Endothelial cell of umbilical vein (primary cell): ENCODE data around the gene SCG2. TPM values are rescaled to one million over a fixed set of nuclear protein-coding genes. Genes with fewer than 3 reads are reported as not detected.

Source experiments
- BruUV-seq: library from RNA; stranded (reverse); fragments of 400-500 nt; replicated peaks from 2 replicates; lab custom pipeline; 2021; lab: Mats Ljungman, UMichigan
- CTCF ChIA-PET: fragments of 300-600, 350-600 bp; sonication (Branson Sonifier 250); formaldehyde crosslinking; loops from one replicate; lab custom pipeline; 2021; ENCODE audit warnings: antibody characterized with exemption, inconsistent platforms; lab: Charles Lee
- POLR2A ChIA-PET: fragments of 300-600, 350-600 bp; sonication (Branson Sonifier 250); formaldehyde crosslinking; loops from one replicate; lab custom pipeline; 2021; ENCODE audit warnings: antibody characterized with exemption, inconsistent platforms; lab: Charles Lee
- DNase-seq: peaks from one replicate; pipeline ENCODE4 v3.0.0-alpha.2; 2011; ENCODE audit warnings: low read depth, low spot score
- FAIRE-seq: peaks from 2 replicates; lab custom pipeline; 2011; peaks lifted over from hg19 to GRCh38; lab: Jason Lieb, UNC
- H2AFZ ChIP-seq: 2 replicates; pipeline ENCODE4 v1.6.0; 2012; ENCODE audit warnings: low read depth, low read length, control low read depth, inconsistent platforms
- H3K27ac ChIP-seq: 2 replicates; pipeline ENCODE4 v1.5.1; 2011; ENCODE audit warnings: low read depth, mild to moderate bottlenecking, control low read depth, low read length, moderate library complexity; ENCODE audit not compliant: insufficient read depth
- H3K27me3 ChIP-seq, 2 experiments: 2 replicates each; pipeline versions ENCODE4 v1.6.0 to v1.6.1; 2011; ENCODE audit warnings: low read length in 2 of 2, mixed read lengths in 1 of 2; ENCODE audit not compliant: control insufficient read depth in 2 of 2, insufficient read depth in 2 of 2
- H3K36me3 ChIP-seq, 2 experiments: 2 replicates in 1 of 2; 3 replicates in 1 of 2; pipeline ENCODE4 v1.5.1; 2011; ENCODE audit warnings: low read length in 2 of 2, mild to moderate bottlenecking in 1 of 2, moderate library complexity in 1 of 2; ENCODE audit not compliant: control insufficient read depth in 2 of 2, insufficient read depth in 2 of 2; ENCODE audit errors: extremely low read depth in 1 of 2
- H3K4me1 ChIP-seq: 3 replicates; pipeline ENCODE4 v1.5.1; 2011; ENCODE audit warnings: mild to moderate bottlenecking, low read length; ENCODE audit not compliant: control insufficient read depth, insufficient read depth; ENCODE audit errors: extremely low read depth
- H3K4me2 ChIP-seq: 2 replicates; pipeline ENCODE4 v1.6.1; 2011; ENCODE audit warnings: low read length, control low read depth, mixed read lengths; ENCODE audit not compliant: insufficient read depth
- H3K4me3 ChIP-seq, 3 experiments: fragments of 200-600 bp in 1 of 3; sonication (generic), shearing (Covaris generic) in 1 of 3; replicated peaks in 1 of 3; 2 replicates each; pipeline ENCODE4 v1.5.1; 2011 to 2016; ENCODE audit warnings: control low read depth in 3 of 3, low read length in 3 of 3, mild to moderate bottlenecking in 2 of 3, inconsistent platforms in 1 of 3, low read depth in 1 of 3, moderate library complexity in 1 of 3; ENCODE audit not compliant: insufficient read depth in 1 of 3
- H3K79me2 ChIP-seq: 2 replicates; pipeline ENCODE4 v1.6.0; 2012; ENCODE audit warnings: low read length, inconsistent platforms; ENCODE audit not compliant: control insufficient read depth, insufficient read depth
- H3K9ac ChIP-seq: replicated peaks from 2 replicates; pipeline ENCODE3; 2011; ENCODE audit warnings: low read length, control low read depth; ENCODE audit not compliant: insufficient read depth; ENCODE audit errors: extremely low read depth
- H3K9me1 ChIP-seq: replicated peaks from 3 replicates; pipeline ENCODE4 v1.6.0; 2011; ENCODE audit warnings: mild to moderate bottlenecking, low read length; ENCODE audit not compliant: control insufficient read depth, insufficient read depth; ENCODE audit errors: extremely low read depth
- H3K9me3 ChIP-seq: replicated peaks from 2 replicates; pipeline ENCODE4 v1.5.1; 2012; ENCODE audit warnings: low read length, inconsistent platforms; ENCODE audit not compliant: control insufficient read depth, insufficient read depth
- H4K20me1 ChIP-seq: replicated peaks from 2 replicates; pipeline ENCODE3; 2011; ENCODE audit warnings: mild to moderate bottlenecking, low read length; ENCODE audit not compliant: control insufficient read depth, insufficient read depth; ENCODE audit errors: extremely low read depth
- CTCF ChIP-seq, 2 donors: IDR thresholded peaks; 1 replicate in 1 of 2; 2 replicates in 1 of 2; pipeline ENCODE4 v1.5.1; 2011; ENCODE audit warnings: low read length in 2 of 2, mild to moderate bottlenecking in 2 of 2, moderate library complexity in 2 of 2, control low read depth in 1 of 2, inconsistent platforms in 1 of 2, low read depth in 1 of 2; ENCODE audit not compliant: insufficient read depth in 1 of 2; ENCODE audit errors: extremely low read depth in 1 of 2
- EZH2 ChIP-seq: IDR thresholded peaks from 2 replicates; pipeline ENCODE4 v1.6.1; 2012; ENCODE audit warnings: borderline replicate concordance, low read depth, mild to moderate bottlenecking, moderate library complexity, low read length, inconsistent platforms; ENCODE audit not compliant: severe bottlenecking
- FOS ChIP-seq: IDR thresholded peaks from 2 replicates; pipeline ENCODE4 v1.6.1; 2011; ENCODE audit warnings: mild to moderate bottlenecking, low read length, moderate library complexity, borderline replicate concordance; ENCODE audit not compliant: insufficient read depth
- GATA2 ChIP-seq: IDR thresholded peaks from 2 replicates; pipeline ENCODE4 v1.7.0; 2011; ENCODE audit warnings: low read depth, mild to moderate bottlenecking, moderate library complexity, mixed read lengths, low read length; ENCODE audit not compliant: insufficient read length, insufficient read depth
- JUN ChIP-seq: IDR thresholded peaks from 2 replicates; pipeline ENCODE4 v1.6.1; 2011; ENCODE audit warnings: borderline replicate concordance, low read depth; ENCODE audit not compliant: insufficient read length, insufficient read depth
- MYC ChIP-seq: IDR thresholded peaks from one replicate; pipeline ENCODE4 v1.6.1; 2011; ENCODE audit warnings: mild to moderate bottlenecking, low read depth, low read length
- POLR2A ChIP-seq: IDR thresholded peaks from 2 replicates; pipeline ENCODE4 v1.6.1; 2012; ENCODE audit warnings: low read depth, mild to moderate bottlenecking, control low read depth, low read length
- dilution Hi-C: fragments of 300-500 bp; cut with MboI; formaldehyde crosslinking; loops from one replicate; pipeline ENCODE4 v1.15.0; 2019; ENCODE audit warnings: low sequenced_read_pairs; ENCODE audit not compliant: extremely low pct_ligation_motif_present
- intact Hi-C: fragments of 100-400 bp; cut with micrococcal nuclease; formaldehyde crosslinking; loops from one replicate; pipeline ENCODE4 v1.10.0; 2022
- polyA plus RNA-seq, 4 experiments: library from polyadenylated mRNA; depleted of rRNA in 3 of 4; stranded (reverse) in 3 of 4; unstranded in 1 of 4; fragments of >200 nt; gene quantifications; 2 replicates each; pipeline versions ENCODE4 v1.2.1 to v1.2.3, GENCODE V29; 2011 to 2012; ENCODE audit warnings: missing spikeins in 1 of 4
- total RNA-seq: library from RNA; stranded (reverse); gene quantifications from 2 replicates; pipeline ENCODE4 v1.2.3, GENCODE V29; 2021

Gene SCG2
- total and polyA plus RNA-seq, 2 donors (not counting 3 experiments of a cell fraction or from before 2014, with no cell fraction given): not detected

DNA sequence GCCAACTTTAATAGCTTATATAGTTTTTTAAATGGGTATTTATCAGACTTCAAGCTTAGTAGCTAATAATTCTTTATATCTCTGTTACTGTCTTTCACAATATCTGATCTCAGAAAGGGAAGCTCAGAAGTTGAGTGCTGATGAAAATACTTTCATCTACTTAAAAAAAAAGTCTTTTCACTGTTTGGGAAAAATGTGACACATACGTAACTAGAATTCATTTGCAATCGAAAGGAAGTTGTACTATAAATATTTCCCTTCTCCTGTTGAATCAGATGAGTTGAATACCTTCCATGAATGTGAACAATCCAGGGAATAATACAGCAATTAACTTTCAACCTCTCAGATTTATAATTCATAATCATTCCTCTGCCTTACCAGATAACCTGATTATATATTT lies 811 bp upstream of the SCG2 start:
- no peaks in the 10 kb centered on the region for H3K9me3 ChIP-seq
- no peak overlapping the region for H3K4me2 ChIP-seq
- H3K9ac ChIP-seq: no peak overlapping the region
- H3K79me2 ChIP-seq: no peaks in the 10 kb centered on the region
- POLR2A ChIA-PET: interaction anchor here (0.6 kb wide), 1 partner anchor 9 kb away, joined by 5 read pairs; no protein-coding TSS in a partner anchor
- no peaks in the 10 kb centered on the region for H3K36me3 ChIP-seq
- H3K4me1 ChIP-seq: no peaks in the 10 kb centered on the region
- DNase-seq (no peak), FAIRE-seq (no peak)
- CTCF ChIA-PET: interaction anchor here (1.2 to 3.7 kb wide), 11 partner anchors 18 to 631 kb away, joined by 3 to 33 read pairs (median 6); no protein-coding TSS in a partner anchor
- TF ChIP-seq GATA2: no peak
- TF ChIP-seq MYC: no peak
- no peak for TF ChIP-seq FOS
- TF ChIP-seq JUN: no peak
- no peak for TF ChIP-seq CTCF (IDR thresholded peaks at IDR 0.05; ENCODE audit: extremely low read depth in 1 of 2, insufficient read depth in 1 of 2, low read depth in 1 of 2, low read length in 2 of 2)
- TF ChIP-seq EZH2: no peak
- no peak for TF ChIP-seq POLR2A
- H3K27ac ChIP-seq: no peak overlapping the region
- no peaks in the 10 kb centered on the region for H4K20me1 ChIP-seq
- no peak overlapping the region for H2AFZ ChIP-seq
- no peaks in the 10 kb centered on the region for H3K9me1 ChIP-seq
- no TSS peak for BruUV-seq
- intact Hi-C loops (loop anchor here (1.0 to 2.0 kb wide), 3 partner anchors 40 to 632 kb away; no protein-coding TSS in a partner anchor), dilution Hi-C loops (no loop called here)
- peaks cover 10 to 13% of the 10 kb centered on the region in 2 experiments for H3K27me3 ChIP-seq
- no peak overlapping the region for H3K4me3 ChIP-seq
